Esophagus muscularis mucosa (tissue), 4 donors: ENCODE results near the gene SH3BP4. TPM values are rescaled to one million over a fixed set of nuclear protein-coding genes. Genes with fewer than 3 reads are reported as not detected.

Experiments
- DNase-seq: peaks from one replicate; pipeline ENCODE4 v3.0.0-alpha.2; 2017; ENCODE audit errors: extremely low spot score
- H3K27ac ChIP-seq, 4 donors: fragments of 200-600 bp; sonication (generic); replicated peaks in 1 of 4; 1 replicate in 3 of 4; 2 replicates in 1 of 4; pipeline ENCODE4 v1.5.1; 2016 to 2019; ENCODE audit warnings: mild to moderate bottlenecking in 1 of 4
- H3K27me3 ChIP-seq, 4 donors: fragments of 200-600 bp; sonication (generic); one replicate each; pipeline versions ENCODE4 v1.5.1 to v1.6.0; 2016 to 2019
- H3K36me3 ChIP-seq, 4 donors: fragments of 200-600 bp; sonication (generic); one replicate each; pipeline ENCODE4 v1.5.1; 2016 to 2019
- H3K4me1 ChIP-seq, 4 donors: fragments of 200-600 bp; sonication (generic); one replicate each; pipeline ENCODE4 v1.5.1; 2016 to 2019
- H3K4me3 ChIP-seq, 4 donors: fragments of 200-600 bp; sonication (generic); 1 replicate in 2 of 4; 2 replicates in 2 of 4; pipeline ENCODE4 v1.5.1; 2016 to 2019; ENCODE audit warnings: mild to moderate bottlenecking in 4 of 4, moderate library complexity in 1 of 4
- H3K9me3 ChIP-seq, 4 donors: fragments of 200-600 bp; sonication (generic); 1 replicate in 3 of 4; 2 replicates in 1 of 4; pipeline ENCODE4 v1.5.1; 2016 to 2019
- EP300 ChIP-seq: sonication (generic); formaldehyde crosslinking; IDR thresholded peaks from one replicate; pipeline ENCODE4 v1.6.1; 2017; ENCODE audit warnings: antibody characterized with exemption
- POLR2A ChIP-seq: fragments of 450-650 bp; IDR thresholded peaks from one replicate; pipeline ENCODE4 v1.6.1; 2017; ENCODE audit warnings: antibody characterized with exemption, moderate library complexity, mild to moderate bottlenecking, low read depth
- POLR2AphosphoS5 ChIP-seq, 2 donors: sonication (generic); formaldehyde crosslinking; IDR thresholded peaks; one replicate each; pipeline ENCODE4 v1.6.1; 2017; ENCODE audit warnings: antibody characterized with exemption in 2 of 2
- WGBS: methylation state at CpG from one replicate; pipeline ENCODE4 v1.1.5; 2018; 5-methylcytosine and 5-hydroxymethylcytosine counted together
- intact Hi-C: fragments of 100-400 bp; cut with DNase I; formaldehyde crosslinking; loops from one replicate; pipeline ENCODE4 v1.15.1; 2023
- total RNA-seq, 4 donors: library from RNA; depleted of rRNA; stranded (reverse); fragments of >200 nt; gene quantifications; one replicate each; pipeline versions ENCODE4 v1.1.0 to v1.2.1, GENCODE V29; 2016
- TF ChIP-seq, protein P1 (sequence below), 3 experiments: fragments of 200-600 bp in 2 of 3; fragments of 450-650 bp in 1 of 3; sonication (generic) in 2 of 3; IDR thresholded peaks; one replicate each; pipeline ENCODE4 v1.5.1; 2017 to 2019; ENCODE audit warnings: antibody characterized with exemption in 3 of 3, mild to moderate bottlenecking in 2 of 3, moderate library complexity in 1 of 3

SH3BP4 gene
- total RNA-seq, 4 donors from 2014 or later, result 25.3 to 63.1 (median 48.4) TPM

DNA sequence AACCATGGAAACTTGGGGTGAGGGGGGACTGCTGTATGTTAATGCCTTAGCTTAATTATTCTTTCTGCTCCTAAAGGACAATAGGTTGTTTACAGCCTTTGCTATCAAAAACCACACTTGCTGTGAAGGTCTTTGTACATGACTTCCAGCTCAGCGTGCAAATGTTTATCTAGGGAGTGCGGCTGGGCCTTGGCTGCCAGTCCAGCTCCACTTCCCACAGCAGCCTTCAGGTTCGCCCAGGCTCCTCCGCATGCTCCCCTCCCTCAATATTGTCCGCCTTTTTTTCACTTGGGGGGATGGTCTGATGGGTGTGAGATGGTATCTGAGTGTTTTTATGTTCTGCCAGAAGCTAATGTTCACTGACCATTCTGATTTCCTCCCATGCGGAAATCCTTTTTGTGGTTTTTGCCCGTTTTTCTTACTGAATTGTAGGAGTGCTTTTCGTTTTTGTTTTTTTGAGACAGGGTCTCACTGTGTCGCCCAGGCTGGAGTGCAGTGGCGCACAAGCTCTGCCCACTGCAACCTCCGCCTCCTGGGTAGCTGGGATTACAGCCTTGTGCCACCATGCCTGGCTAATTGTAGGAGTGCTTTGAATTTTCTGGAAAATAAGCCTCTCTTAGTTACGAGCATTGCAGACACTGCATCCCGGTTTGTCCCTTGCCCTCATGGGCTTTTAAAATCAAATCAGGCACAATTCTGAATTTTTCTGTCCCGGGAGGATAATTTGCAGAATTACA, 28.8 kb downstream of the SH3BP4 start:
- Histone ChIP-seq H3K27me3 (no peaks in the 10 kb centered on the region), H3K9me3 (no peaks in the 10 kb centered on the region), H3K36me3 (no peaks in the 10 kb centered on the region), H3K4me1 (peaks cover 72 to 84% (median 76%) of the 10 kb centered on the region in 4 donors), H3K4me3 (peak overlapping the region; percentile 14 to 28 (median 19)), H3K27ac (peak overlapping the region; percentile 61 to 81 (median 70))
- TF ChIP-seq POLR2A (no peak), EP300 (no peak), POLR2AphosphoS5 (IDR thresholded peaks at IDR 0.05) (no peak)
- TF ChIP-seq, protein P1, sequence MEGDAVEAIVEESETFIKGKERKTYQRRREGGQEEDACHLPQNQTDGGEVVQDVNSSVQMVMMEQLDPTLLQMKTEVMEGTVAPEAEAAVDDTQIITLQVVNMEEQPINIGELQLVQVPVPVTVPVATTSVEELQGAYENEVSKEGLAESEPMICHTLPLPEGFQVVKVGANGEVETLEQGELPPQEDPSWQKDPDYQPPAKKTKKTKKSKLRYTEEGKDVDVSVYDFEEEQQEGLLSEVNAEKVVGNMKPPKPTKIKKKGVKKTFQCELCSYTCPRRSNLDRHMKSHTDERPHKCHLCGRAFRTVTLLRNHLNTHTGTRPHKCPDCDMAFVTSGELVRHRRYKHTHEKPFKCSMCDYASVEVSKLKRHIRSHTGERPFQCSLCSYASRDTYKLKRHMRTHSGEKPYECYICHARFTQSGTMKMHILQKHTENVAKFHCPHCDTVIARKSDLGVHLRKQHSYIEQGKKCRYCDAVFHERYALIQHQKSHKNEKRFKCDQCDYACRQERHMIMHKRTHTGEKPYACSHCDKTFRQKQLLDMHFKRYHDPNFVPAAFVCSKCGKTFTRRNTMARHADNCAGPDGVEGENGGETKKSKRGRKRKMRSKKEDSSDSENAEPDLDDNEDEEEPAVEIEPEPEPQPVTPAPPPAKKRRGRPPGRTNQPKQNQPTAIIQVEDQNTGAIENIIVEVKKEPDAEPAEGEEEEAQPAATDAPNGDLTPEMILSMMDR (IDR thresholded peaks at IDR 0.05), result no peak
- DNase-seq, result no peak
- intact Hi-C loops, result no loop called here
- 40% methylated on average over 13 of the region's 14 CpGs for WGBS

DNA sequence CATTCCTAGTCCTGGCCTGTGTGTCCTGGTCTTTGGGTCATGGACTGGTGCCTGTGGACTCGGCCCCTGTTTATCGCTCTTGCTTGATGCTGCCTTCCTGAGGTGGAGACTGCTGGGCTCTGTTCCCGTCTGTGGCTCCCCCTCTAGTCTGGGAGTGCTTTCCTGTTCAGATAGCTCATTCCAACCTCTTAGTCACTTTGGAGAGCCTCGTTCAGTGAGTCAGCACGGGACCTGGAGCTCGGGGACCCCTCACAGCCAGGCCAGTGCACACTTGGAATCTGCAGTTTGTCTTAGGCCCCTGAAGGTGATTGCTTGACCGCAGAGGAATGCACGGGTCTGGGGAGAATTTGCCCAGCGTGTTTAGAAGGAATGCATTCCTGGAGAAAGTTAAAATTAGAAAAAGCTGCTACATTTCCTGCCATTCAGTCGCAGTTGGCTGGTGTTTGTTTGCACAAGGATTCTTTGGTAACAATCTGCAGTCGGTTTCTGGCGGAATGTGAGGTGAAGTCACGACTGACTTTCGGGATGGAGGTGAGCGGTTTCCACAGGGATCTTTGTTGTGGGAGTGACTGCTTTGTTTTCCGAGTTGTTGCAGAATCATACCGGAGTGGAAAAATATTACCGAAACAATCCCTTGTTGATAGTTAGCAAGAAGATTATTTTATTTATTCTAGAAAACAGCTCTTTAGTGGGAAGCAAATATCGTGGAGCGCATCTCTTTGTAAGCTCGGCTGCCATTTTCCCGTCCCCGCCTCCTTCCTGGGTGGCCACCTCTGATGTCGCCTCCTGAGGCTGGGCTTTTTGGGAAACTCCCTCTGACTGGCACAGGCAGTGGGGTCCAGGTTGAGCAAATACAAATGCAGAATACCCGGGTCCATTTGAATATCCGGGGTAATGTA, 29.6 kb downstream of the SH3BP4 start:
- Histone ChIP-seq H3K9me3 (no peaks in the 10 kb centered on the region), H3K36me3 (no peaks in the 10 kb centered on the region), H3K27ac (peak overlapping the region; percentile 61 to 81 (median 70)), H3K4me1 (peaks cover 70 to 76% (median 73%) of the 10 kb centered on the region in 4 donors), H3K27me3 (no peaks in the 10 kb centered on the region), H3K4me3 (peak overlapping the region; percentile 14 to 28 (median 19))
- intact Hi-C loops, result no loop called here
- 22% methylated on average over 26 of the region's 26 CpGs for WGBS
- peak; percentile 59 to 66 for TF ChIP-seq POLR2AphosphoS5 (IDR thresholded peaks at IDR 0.05)
- TF ChIP-seq EP300, result no peak
- TF ChIP-seq POLR2A, result no peak
- TF ChIP-seq, protein P1 (IDR thresholded peaks at IDR 0.05), result peak in 1 of 3 experiments; percentile 7
- DNase-seq, result peak; percentile 93

DNA sequence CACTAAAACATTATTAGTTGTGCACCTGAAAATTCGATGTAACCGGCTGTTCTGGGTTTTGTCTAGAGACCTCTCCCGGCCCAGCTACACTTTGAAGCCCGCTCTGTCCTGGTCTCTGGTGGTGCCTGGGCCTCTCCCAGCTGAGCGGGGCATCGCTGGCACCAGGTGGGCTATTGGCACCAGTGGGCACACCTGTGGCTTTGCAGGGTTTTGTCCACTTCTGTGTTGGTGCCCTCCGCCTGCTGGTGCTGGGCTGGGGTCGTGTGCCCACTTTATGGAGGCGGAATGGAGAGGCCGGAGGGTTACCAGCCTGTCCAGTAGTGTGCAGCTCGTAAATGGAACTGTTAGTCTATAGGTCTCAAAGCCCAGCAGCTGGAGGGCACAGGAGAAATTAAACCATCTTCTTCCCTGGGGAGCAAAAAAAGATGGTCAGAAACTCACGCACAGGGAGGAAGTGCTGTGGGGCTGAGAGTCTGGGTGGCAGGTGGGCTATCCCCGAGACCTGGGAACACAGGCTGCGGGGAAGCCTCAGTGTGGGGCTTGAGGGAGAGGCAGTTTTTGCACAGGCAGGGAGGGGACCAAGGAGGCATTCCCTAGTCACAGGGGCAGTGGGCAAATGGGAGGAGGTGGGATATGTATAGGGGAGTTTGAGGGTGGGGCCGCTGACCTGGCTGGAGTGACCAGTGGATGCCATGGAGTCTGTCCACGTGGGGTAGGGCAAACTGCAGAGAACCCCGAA, 30.4 kb downstream of the SH3BP4 start:
- no peaks in the 10 kb centered on the region for H3K27me3 ChIP-seq
- H3K9me3 ChIP-seq, result no peaks in the 10 kb centered on the region
- H3K27ac ChIP-seq, result peak overlapping the region; percentile 61 to 81 (median 70)
- H3K4me3 ChIP-seq, result peak overlapping the region; percentile 14 to 28 (median 19)
- TF ChIP-seq, protein P1 (IDR thresholded peaks at IDR 0.05), result no peak
- TF ChIP-seq POLR2AphosphoS5 (IDR thresholded peaks at IDR 0.05), result no peak
- TF ChIP-seq EP300, result no peak
- TF ChIP-seq POLR2A, result no peak
- 86% methylated on average over 10 of the region's 17 CpGs for WGBS
- no peak for DNase-seq
- H3K36me3 ChIP-seq, result no peaks in the 10 kb centered on the region
- intact Hi-C loops, result no loop called here
- peaks cover 62 to 69% (median 67%) of the 10 kb centered on the region in 4 donors for H3K4me1 ChIP-seq

DNA sequence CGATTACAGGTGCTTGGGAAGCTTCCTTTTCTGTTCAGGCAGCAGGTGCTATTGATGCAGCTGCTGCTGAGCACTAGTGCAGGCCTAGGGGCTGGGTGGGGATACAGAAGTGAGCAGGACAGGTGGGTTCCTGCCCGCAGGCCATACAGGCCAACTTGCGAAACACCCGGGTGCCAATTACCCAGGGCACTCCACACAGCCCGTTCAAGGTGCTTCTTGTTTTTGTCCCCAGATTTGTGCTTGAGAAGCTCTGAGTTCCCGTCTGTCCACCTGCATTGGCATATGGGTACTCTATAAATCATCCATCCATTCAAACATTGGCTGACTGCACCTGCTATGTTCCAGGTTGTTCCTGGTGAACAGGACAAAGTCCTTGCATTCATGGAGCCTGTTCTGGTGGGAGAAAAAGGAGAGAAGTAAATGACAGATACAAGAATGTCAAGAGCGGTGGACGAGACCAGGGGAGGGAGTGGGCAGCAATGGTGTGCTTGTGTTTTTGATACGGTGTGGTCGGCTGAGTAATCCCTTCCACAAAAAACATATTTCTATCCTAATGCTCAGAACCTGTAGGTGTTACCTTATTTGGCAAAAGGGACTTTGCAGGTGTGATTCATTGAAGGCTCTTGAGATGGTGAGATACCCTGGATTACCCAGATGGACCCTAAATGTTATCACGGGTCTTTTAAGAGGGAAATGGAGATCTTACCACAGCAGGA, 31.4 kb downstream of the SH3BP4 start:
- Histone ChIP-seq H3K27me3 (no peaks in the 10 kb centered on the region), H3K4me1 (peaks cover 53 to 61% (median 59%) of the 10 kb centered on the region in 4 donors), H3K4me3 (no peak overlapping the region), H3K9me3 (no peaks in the 10 kb centered on the region), H3K27ac (peak overlapping the region; percentile 61 to 81 (median 70)), H3K36me3 (no peaks in the 10 kb centered on the region)
- 85% methylated on average over 11 of the region's 11 CpGs for WGBS
- DNase-seq, result no peak
- TF ChIP-seq POLR2A (no peak), EP300 (no peak), POLR2AphosphoS5 (IDR thresholded peaks at IDR 0.05) (no peak)
- TF ChIP-seq, protein P1 (IDR thresholded peaks at IDR 0.05), result no peak
- intact Hi-C loops, result no loop called here
